HUES48 (cell line): ENCODE results near the gene EFCAB6.
"Not testable (repeated sequence)": the region's sequence is repeated elsewhere in the genome, so short reads cannot be mapped to it uniquely, and the experiment has no call there.

Experiments used
- H3K27ac ChIP-seq: one replicate; pipeline ENCODE4 v1.7.0; 2013; ENCODE audit warnings: low read depth, low read length, inconsistent platforms
- H3K27me3 ChIP-seq: 2 replicates; pipeline ENCODE4 v1.6.1; 2013; ENCODE audit warnings: mild to moderate bottlenecking, low read length; ENCODE audit not compliant: control insufficient read depth, insufficient read depth
- H3K36me3 ChIP-seq: 2 replicates; pipeline ENCODE4 v1.6.1; 2013; ENCODE audit warnings: low read length; ENCODE audit not compliant: control insufficient read depth, insufficient read depth
- H3K4me1 ChIP-seq: 2 replicates; pipeline ENCODE4 v1.6.1; 2013; ENCODE audit warnings: mild to moderate bottlenecking, low read length; ENCODE audit not compliant: control insufficient read depth, insufficient read depth
- H3K4me3 ChIP-seq: 2 replicates; pipeline ENCODE4 v1.5.1; 2013; ENCODE audit warnings: mild to moderate bottlenecking, low read depth, low read length
- H3K9ac ChIP-seq: 2 replicates; pipeline ENCODE4 v1.6.1; 2013; ENCODE audit warnings: mild to moderate bottlenecking, low read depth, low read length, moderate library complexity
- H3K9me3 ChIP-seq: 2 replicates; pipeline ENCODE4 v1.6.1; 2013; ENCODE audit warnings: low read length; ENCODE audit not compliant: control insufficient read depth, insufficient read depth

Gene EFCAB6

GRCh38 chr22:43697894-43698293 lies 114.2 kb downstream of the EFCAB6 start:
- H3K27ac ChIP-seq, result no peak overlapping the region
- no peak overlapping the region for H3K9ac ChIP-seq
- no peak overlapping the region for H3K4me3 ChIP-seq
- H3K36me3 ChIP-seq, result no peaks in the 10 kb centered on the region
- no peaks in the 10 kb centered on the region for H3K9me3 ChIP-seq
- H3K4me1 ChIP-seq, result no peaks in the 10 kb centered on the region
- no peaks in the 10 kb centered on the region for H3K27me3 ChIP-seq

- Histone ChIP-seq H3K9ac (no peak overlapping the region), H3K27ac (no peak overlapping the region), H3K27me3 (no peaks in the 10 kb centered on the region), H3K4me3 (no peak overlapping the region), H3K36me3 (no peaks in the 10 kb centered on the region), H3K4me1 (no peaks in the 10 kb centered on the region), H3K9me3 (no peaks in the 10 kb centered on the region)
These were observed 118.9 kb downstream of the EFCAB6 start for GRCh38 chr22:43693249-43693648.

GRCh38 chr22:43689356-43689755 lies 122.7 kb downstream of the EFCAB6 start:
- no peaks in the 10 kb centered on the region for H3K36me3 ChIP-seq
- H3K4me3 ChIP-seq, result no peak overlapping the region
- no peaks in the 10 kb centered on the region for H3K27me3 ChIP-seq
- H3K27ac ChIP-seq, result no peak overlapping the region
- H3K9ac ChIP-seq, result no peak overlapping the region
- H3K9me3 ChIP-seq, result no peaks in the 10 kb centered on the region
- H3K4me1 ChIP-seq, result no peaks in the 10 kb centered on the region

- H3K27ac ChIP-seq, result no peak overlapping the region
- H3K4me1 ChIP-seq, result peaks cover 8% of the 10 kb centered on the region; the same call in 1 of the 2 replicates
- H3K27me3 ChIP-seq, result no peaks in the 10 kb centered on the region
- H3K9me3 ChIP-seq, result no peaks in the 10 kb centered on the region
- no peak overlapping the region for H3K4me3 ChIP-seq
- no peak overlapping the region for H3K9ac ChIP-seq
- no peaks in the 10 kb centered on the region for H3K36me3 ChIP-seq
These were observed 129.3 kb downstream of the EFCAB6 start for GRCh38 chr22:43682851-43683250.

GRCh38 chr22:43681731-43682360 lies 130.3 kb downstream of the EFCAB6 start:
- no peaks in the 10 kb centered on the region for H3K27me3 ChIP-seq
- no peak overlapping the region for H3K9ac ChIP-seq
- no peak overlapping the region for H3K4me3 ChIP-seq
- H3K36me3 ChIP-seq, result no peaks in the 10 kb centered on the region
- H3K27ac ChIP-seq, result peak overlapping the region; percentile 43
- peaks cover 8% of the 10 kb centered on the region; the same call in 1 of the 2 replicates for H3K4me1 ChIP-seq
- no peaks in the 10 kb centered on the region for H3K9me3 ChIP-seq

GRCh38 chr22:43670513-43670912 lies 141.6 kb downstream of the EFCAB6 start:
- Histone ChIP-seq H3K9me3 (no peaks in the 10 kb centered on the region; the same call in 1 of the 2 replicates), H3K9ac (no peak overlapping the region), H3K4me1 (0 out of 2 replicates have a peak, but pooled peaks cover 2% of the 10 kb centered on the region), H3K4me3 (no peak overlapping the region), H3K27me3 (no peaks in the 10 kb centered on the region), H3K27ac (no peak overlapping the region), H3K36me3 (no peaks in the 10 kb centered on the region)

- Histone ChIP-seq H3K4me1 (0 out of 2 replicates have a peak, but pooled peaks cover 2% of the 10 kb centered on the region), H3K9me3 (no peaks in the 10 kb centered on the region; the same call in 1 of the 2 replicates), H3K27ac (no peak overlapping the region), H3K27me3 (no peaks in the 10 kb centered on the region), H3K4me3 (no peak overlapping the region), H3K9ac (no peak overlapping the region), H3K36me3 (no peaks in the 10 kb centered on the region)
These were observed 142.9 kb downstream of the EFCAB6 start for GRCh38 chr22:43669190-43669589.

GRCh38 chr22:43667656-43668055 lies 144.4 kb downstream of the EFCAB6 start:
- Histone ChIP-seq H3K9ac (no peak overlapping the region), H3K4me3 (no peak overlapping the region), H3K27ac (no peak overlapping the region), H3K9me3 (no peaks in the 10 kb centered on the region; the same call in 1 of the 2 replicates), H3K27me3 (no peaks in the 10 kb centered on the region), H3K4me1 (0 out of 2 replicates have a peak, but pooled peaks cover 2% of the 10 kb centered on the region), H3K36me3 (no peaks in the 10 kb centered on the region)

- Histone ChIP-seq H3K4me1 (peaks cover 4% of the 10 kb centered on the region; the same call in 1 of the 2 replicates), H3K27ac (no peak overlapping the region), H3K27me3 (no peaks in the 10 kb centered on the region), H3K9me3 (no peaks in the 10 kb centered on the region; the same call in 1 of the 2 replicates), H3K9ac (no peak overlapping the region), H3K4me3 (no peak overlapping the region), H3K36me3 (no peaks in the 10 kb centered on the region)
These were observed 145.6 kb downstream of the EFCAB6 start for GRCh38 chr22:43666457-43666856.

GRCh38 chr22:43658823-43659222 lies 153.3 kb downstream of the EFCAB6 start:
- peaks cover 14% of the 10 kb centered on the region for H3K4me1 ChIP-seq
- H3K27me3 ChIP-seq, result no peaks in the 10 kb centered on the region
- H3K4me3 ChIP-seq, result no peak overlapping the region

GRCh38 chr22:43656581-43656980 lies 155.5 kb downstream of the EFCAB6 start:
- H3K9ac ChIP-seq, H3K27me3 ChIP-seq, H3K36me3 ChIP-seq, H3K4me3 ChIP-seq, H3K27ac ChIP-seq: not testable (repeated sequence)
- H3K4me1 ChIP-seq, result peaks cover 13% of the 10 kb centered on the region
- H3K9me3 ChIP-seq, result peaks cover 11% of the 10 kb centered on the region

More at GRCh38 chr22:43658823-43659222, 153.3 kb downstream of the EFCAB6 start:
- Histone ChIP-seq H3K9me3 (no peaks in the 10 kb centered on the region), H3K27ac (peak overlapping the region; percentile 21), H3K9ac (no peak overlapping the region), H3K36me3 (no peaks in the 10 kb centered on the region)
